K562 (cell line): Measurements from ENCODE around the gene DGKB. TPM values are rescaled to one million over a fixed set of nuclear protein-coding genes. Genes with fewer than 3 reads are reported as not detected.

ENCODE experiments used
- CBX5 ChIP-seq: IDR thresholded peaks from 2 replicates; pipeline ENCODE4 v1.6.1; 2014; ENCODE audit warnings: low read depth, borderline replicate concordance
- FOXJ2 ChIP-seq: fragments of 200-800 bp; sonication (Bioruptor generic); IDR thresholded peaks from 2 replicates; pipeline ENCODE4 v1.6.1; 2016; ENCODE audit warnings: missing genetic modification characterization, missing compliant biosample characterization
- SAFB ChIP-seq: fragments of 200-400 bp; formaldehyde crosslinking; IDR thresholded peaks from 2 replicates; pipeline ENCODE4 v1.6.1; 2017; ENCODE audit warnings: low read depth, low read length, borderline replicate concordance
- polyA plus RNA-seq, 8 experiments: library from polyadenylated mRNA; depleted of rRNA in 4 of 8; stranded (reverse) in 5 of 8; unstranded in 3 of 8; fragments of >200 nt; fragmentation: Nextera tagmentation in 2 of 8; fragmentation: Illumina TruSeq in 1 of 8; extraction: Ambion mirVana in 2 of 8; extraction: Trizol in 1 of 8; gene quantifications; 2 replicates each; pipeline versions ENCODE4 v1.2.1 to v1.2.3, GENCODE V29; 2011 to 2014; ENCODE audit warnings: inconsistent platforms in 1 of 8, missing spikeins in 1 of 8
- total RNA-seq, 7 experiments: library from RNA; depleted of rRNA in 6 of 7; stranded (reverse); fragments of >200 nt in 6 of 7; fragmentation: Illumina TruSeq in 2 of 7; extraction: Trizol in 2 of 7; gene quantifications; 2 replicates each; pipeline versions ENCODE4 v1.2.1 to v1.2.3, GENCODE V29; 2011 to 2021; ENCODE audit warnings: low replicate concordance in 1 of 7
- TF ChIP-seq, protein P1 (sequence below): fragments of 450-650 bp; IDR thresholded peaks from 2 replicates; pipeline ENCODE4 v1.6.1; 2016; ENCODE audit warnings: mild to moderate bottlenecking, moderate library complexity
- TF ChIP-seq, protein P2 (sequence below): sonication (generic); formaldehyde crosslinking; IDR thresholded peaks from 2 replicates; pipeline ENCODE4 v1.8.0; 2022; ENCODE audit warnings: missing genetic modification reagents, mild to moderate bottlenecking, borderline replicate concordance
- TF ChIP-seq, protein P3 (sequence below): fragments of 450-650 bp; conservative IDR thresholded peaks from 2 replicates; pipeline ENCODE4 v1.6.1; 2016; ENCODE audit warnings: missing genetic modification characterization, low read depth, mild to moderate bottlenecking, missing compliant biosample characterization, moderate library complexity

Gene DGKB
- total and polyA plus RNA-seq, 9 of the 15 experiments (the other 6 are each of a cell fraction or from before 2014, with no cell fraction given), result 0.01 TPM; not detected in 8

DNA sequence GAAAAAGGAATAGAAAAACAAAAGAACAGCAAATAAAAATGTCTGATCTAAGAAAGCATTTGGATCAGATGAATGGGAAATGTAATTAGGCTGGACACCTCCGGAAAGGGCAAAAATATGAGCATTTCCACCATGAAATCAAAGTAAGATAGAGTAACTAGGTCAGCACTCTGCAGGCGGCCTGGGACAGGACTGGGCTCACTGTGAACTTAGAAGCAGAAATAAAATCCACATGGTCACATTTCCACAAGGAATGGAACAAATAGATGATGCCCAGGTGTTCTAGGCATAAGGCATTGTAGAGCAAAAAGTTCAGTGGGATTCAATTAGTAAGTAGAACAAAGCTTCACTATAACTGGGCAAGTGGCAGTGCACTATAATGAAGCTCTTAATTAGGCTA is 703.2 kb downstream of the DGKB start (continued):
- TF ChIP-seq, protein P1, sequence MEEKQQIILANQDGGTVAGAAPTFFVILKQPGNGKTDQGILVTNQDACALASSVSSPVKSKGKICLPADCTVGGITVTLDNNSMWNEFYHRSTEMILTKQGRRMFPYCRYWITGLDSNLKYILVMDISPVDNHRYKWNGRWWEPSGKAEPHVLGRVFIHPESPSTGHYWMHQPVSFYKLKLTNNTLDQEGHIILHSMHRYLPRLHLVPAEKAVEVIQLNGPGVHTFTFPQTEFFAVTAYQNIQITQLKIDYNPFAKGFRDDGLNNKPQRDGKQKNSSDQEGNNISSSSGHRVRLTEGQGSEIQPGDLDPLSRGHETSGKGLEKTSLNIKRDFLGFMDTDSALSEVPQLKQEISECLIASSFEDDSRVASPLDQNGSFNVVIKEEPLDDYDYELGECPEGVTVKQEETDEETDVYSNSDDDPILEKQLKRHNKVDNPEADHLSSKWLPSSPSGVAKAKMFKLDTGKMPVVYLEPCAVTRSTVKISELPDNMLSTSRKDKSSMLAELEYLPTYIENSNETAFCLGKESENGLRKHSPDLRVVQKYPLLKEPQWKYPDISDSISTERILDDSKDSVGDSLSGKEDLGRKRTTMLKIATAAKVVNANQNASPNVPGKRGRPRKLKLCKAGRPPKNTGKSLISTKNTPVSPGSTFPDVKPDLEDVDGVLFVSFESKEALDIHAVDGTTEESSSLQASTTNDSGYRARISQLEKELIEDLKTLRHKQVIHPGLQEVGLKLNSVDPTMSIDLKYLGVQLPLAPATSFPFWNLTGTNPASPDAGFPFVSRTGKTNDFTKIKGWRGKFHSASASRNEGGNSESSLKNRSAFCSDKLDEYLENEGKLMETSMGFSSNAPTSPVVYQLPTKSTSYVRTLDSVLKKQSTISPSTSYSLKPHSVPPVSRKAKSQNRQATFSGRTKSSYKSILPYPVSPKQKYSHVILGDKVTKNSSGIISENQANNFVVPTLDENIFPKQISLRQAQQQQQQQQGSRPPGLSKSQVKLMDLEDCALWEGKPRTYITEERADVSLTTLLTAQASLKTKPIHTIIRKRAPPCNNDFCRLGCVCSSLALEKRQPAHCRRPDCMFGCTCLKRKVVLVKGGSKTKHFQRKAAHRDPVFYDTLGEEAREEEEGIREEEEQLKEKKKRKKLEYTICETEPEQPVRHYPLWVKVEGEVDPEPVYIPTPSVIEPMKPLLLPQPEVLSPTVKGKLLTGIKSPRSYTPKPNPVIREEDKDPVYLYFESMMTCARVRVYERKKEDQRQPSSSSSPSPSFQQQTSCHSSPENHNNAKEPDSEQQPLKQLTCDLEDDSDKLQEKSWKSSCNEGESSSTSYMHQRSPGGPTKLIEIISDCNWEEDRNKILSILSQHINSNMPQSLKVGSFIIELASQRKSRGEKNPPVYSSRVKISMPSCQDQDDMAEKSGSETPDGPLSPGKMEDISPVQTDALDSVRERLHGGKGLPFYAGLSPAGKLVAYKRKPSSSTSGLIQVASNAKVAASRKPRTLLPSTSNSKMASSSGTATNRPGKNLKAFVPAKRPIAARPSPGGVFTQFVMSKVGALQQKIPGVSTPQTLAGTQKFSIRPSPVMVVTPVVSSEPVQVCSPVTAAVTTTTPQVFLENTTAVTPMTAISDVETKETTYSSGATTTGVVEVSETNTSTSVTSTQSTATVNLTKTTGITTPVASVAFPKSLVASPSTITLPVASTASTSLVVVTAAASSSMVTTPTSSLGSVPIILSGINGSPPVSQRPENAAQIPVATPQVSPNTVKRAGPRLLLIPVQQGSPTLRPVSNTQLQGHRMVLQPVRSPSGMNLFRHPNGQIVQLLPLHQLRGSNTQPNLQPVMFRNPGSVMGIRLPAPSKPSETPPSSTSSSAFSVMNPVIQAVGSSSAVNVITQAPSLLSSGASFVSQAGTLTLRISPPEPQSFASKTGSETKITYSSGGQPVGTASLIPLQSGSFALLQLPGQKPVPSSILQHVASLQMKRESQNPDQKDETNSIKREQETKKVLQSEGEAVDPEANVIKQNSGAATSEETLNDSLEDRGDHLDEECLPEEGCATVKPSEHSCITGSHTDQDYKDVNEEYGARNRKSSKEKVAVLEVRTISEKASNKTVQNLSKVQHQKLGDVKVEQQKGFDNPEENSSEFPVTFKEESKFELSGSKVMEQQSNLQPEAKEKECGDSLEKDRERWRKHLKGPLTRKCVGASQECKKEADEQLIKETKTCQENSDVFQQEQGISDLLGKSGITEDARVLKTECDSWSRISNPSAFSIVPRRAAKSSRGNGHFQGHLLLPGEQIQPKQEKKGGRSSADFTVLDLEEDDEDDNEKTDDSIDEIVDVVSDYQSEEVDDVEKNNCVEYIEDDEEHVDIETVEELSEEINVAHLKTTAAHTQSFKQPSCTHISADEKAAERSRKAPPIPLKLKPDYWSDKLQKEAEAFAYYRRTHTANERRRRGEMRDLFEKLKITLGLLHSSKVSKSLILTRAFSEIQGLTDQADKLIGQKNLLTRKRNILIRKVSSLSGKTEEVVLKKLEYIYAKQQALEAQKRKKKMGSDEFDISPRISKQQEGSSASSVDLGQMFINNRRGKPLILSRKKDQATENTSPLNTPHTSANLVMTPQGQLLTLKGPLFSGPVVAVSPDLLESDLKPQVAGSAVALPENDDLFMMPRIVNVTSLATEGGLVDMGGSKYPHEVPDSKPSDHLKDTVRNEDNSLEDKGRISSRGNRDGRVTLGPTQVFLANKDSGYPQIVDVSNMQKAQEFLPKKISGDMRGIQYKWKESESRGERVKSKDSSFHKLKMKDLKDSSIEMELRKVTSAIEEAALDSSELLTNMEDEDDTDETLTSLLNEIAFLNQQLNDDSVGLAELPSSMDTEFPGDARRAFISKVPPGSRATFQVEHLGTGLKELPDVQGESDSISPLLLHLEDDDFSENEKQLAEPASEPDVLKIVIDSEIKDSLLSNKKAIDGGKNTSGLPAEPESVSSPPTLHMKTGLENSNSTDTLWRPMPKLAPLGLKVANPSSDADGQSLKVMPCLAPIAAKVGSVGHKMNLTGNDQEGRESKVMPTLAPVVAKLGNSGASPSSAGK, result no peak
- TF ChIP-seq SAFB (no peak), CBX5 (no peak), FOXJ2 (no peak)
- TF ChIP-seq, protein P2, sequence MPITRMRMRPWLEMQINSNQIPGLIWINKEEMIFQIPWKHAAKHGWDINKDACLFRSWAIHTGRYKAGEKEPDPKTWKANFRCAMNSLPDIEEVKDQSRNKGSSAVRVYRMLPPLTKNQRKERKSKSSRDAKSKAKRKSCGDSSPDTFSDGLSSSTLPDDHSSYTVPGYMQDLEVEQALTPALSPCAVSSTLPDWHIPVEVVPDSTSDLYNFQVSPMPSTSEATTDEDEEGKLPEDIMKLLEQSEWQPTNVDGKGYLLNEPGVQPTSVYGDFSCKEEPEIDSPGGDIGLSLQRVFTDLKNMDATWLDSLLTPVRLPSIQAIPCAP (CRISPR knock-in tag), result no peak
- TF ChIP-seq, protein P3, sequence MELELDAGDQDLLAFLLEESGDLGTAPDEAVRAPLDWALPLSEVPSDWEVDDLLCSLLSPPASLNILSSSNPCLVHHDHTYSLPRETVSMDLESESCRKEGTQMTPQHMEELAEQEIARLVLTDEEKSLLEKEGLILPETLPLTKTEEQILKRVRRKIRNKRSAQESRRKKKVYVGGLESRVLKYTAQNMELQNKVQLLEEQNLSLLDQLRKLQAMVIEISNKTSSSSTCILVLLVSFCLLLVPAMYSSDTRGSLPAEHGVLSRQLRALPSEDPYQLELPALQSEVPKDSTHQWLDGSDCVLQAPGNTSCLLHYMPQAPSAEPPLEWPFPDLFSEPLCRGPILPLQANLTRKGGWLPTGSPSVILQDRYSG, result no peak
